Endothelial cell (in vitro differentiated cells): Measurements from ENCODE around the gene DNHD1. TPM values are rescaled to one million over a fixed set of nuclear protein-coding genes. Genes with fewer than 3 reads are reported as not detected.

Source experiments
- DNase-seq: peaks from one replicate; pipeline ENCODE4 v3.0.0; 2021; ENCODE audit warnings: low spot score
- H3K27ac Mint-ChIP-seq: one replicate; pipeline ENCODE4 v1.8.0; 2021; ENCODE audit warnings: mixed read lengths, inconsistent platforms; ENCODE audit not compliant: unreplicated experiment
- H3K27me3 Mint-ChIP-seq: one replicate; pipeline ENCODE4 v1.8.0; 2021; ENCODE audit warnings: mild to moderate bottlenecking, moderate library complexity, mixed read lengths, inconsistent platforms; ENCODE audit not compliant: unreplicated experiment
- H3K36me3 Mint-ChIP-seq: one replicate; pipeline ENCODE4 v1.8.0; 2021; ENCODE audit warnings: mild to moderate bottlenecking, low read depth, mixed read lengths, inconsistent platforms; ENCODE audit not compliant: unreplicated experiment
- H3K4me1 Mint-ChIP-seq: one replicate; pipeline ENCODE4 v1.8.0; 2021; ENCODE audit warnings: mild to moderate bottlenecking, mixed read lengths, inconsistent platforms; ENCODE audit not compliant: unreplicated experiment
- H3K4me3 Mint-ChIP-seq: one replicate; pipeline ENCODE4 v1.8.0; 2021; ENCODE audit warnings: mild to moderate bottlenecking, mixed read lengths, inconsistent platforms; ENCODE audit not compliant: unreplicated experiment
- H3K9me3 Mint-ChIP-seq: one replicate; pipeline ENCODE4 v1.8.0; 2021; ENCODE audit warnings: mixed read lengths, inconsistent platforms; ENCODE audit not compliant: unreplicated experiment
- CTCF ChIP-seq: fragments of 200-600 bp; sonication (generic); IDR thresholded peaks from one replicate; pipeline ENCODE4 v1.5.0; 2021; ENCODE audit warnings: antibody characterized with exemption; ENCODE audit not compliant: unreplicated experiment
- total RNA-seq: library from RNA; stranded (reverse); fragmentation: NEBNext Ultra II Directional; extraction: Animal tissue kit (Norgen Biotek cat#: 25700); gene quantifications from one replicate; pipeline ENCODE4 v1.2.1, GENCODE V29; 2021; ENCODE audit not compliant: unreplicated experiment

Gene DNHD1
- total RNA-seq, 1 donor from 2014 or later = 8.5 TPM

- no peaks in the 10 kb centered on the region for H3K9me3 Mint-ChIP-seq
- H3K4me3 Mint-ChIP-seq = no peak overlapping the region
- H3K36me3 Mint-ChIP-seq = peaks cover 18% of the 10 kb centered on the region
- no peak for TF ChIP-seq CTCF
- H3K27me3 Mint-ChIP-seq = peaks cover 9% of the 10 kb centered on the region
- no peaks in the 10 kb centered on the region for H3K4me1 Mint-ChIP-seq
- DNase-seq = no peak
- no peak overlapping the region for H3K27ac Mint-ChIP-seq
Measured at GRCh38 chr11:6565325-6565724, 68.2 kb downstream of the DNHD1 start.

- no peak overlapping the region for H3K27ac Mint-ChIP-seq
- H3K4me1 Mint-ChIP-seq = no peaks in the 10 kb centered on the region
- H3K4me3 Mint-ChIP-seq = peak overlapping the region; percentile 81
- peaks cover 9% of the 10 kb centered on the region for H3K27me3 Mint-ChIP-seq
- H3K9me3 Mint-ChIP-seq = no peaks in the 10 kb centered on the region
- no peak for TF ChIP-seq CTCF
- H3K36me3 Mint-ChIP-seq = peaks cover 18% of the 10 kb centered on the region
- DNase-seq = no peak
Measured at GRCh38 chr11:6565988-6566703, 69.1 kb downstream of the DNHD1 start.

- Mint-ChIP-seq H3K4me1 (no peaks in the 10 kb centered on the region), H3K27ac (no peak overlapping the region), H3K36me3 (peaks cover 18% of the 10 kb centered on the region), H3K9me3 (no peaks in the 10 kb centered on the region), H3K4me3 (peak overlapping the region; percentile 81), H3K27me3 (peaks cover 9% of the 10 kb centered on the region)
- DNase-seq = no peak
- TF ChIP-seq CTCF = no peak
Measured at GRCh38 chr11:6566704-6567370, 69.8 kb downstream of the DNHD1 start.

GRCh38 chr11:6567371-6567745, 70.3 kb downstream of the DNHD1 start:
- Mint-ChIP-seq H3K27ac (no peak overlapping the region), H3K4me3 (no peak overlapping the region), H3K4me1 (no peaks in the 10 kb centered on the region), H3K36me3 (peaks cover 15% of the 10 kb centered on the region), H3K9me3 (no peaks in the 10 kb centered on the region), H3K27me3 (peaks cover 9% of the 10 kb centered on the region)
- no peak for DNase-seq
- TF ChIP-seq CTCF = no peak
